HepG2 (cell line): Measurements from ENCODE around the gene HYCC2. TPM values are rescaled to one million over a fixed set of nuclear protein-coding genes. Genes with fewer than 3 reads are reported as not detected.

Source experiments
- ARNT2 ChIP-seq: sonication (generic); formaldehyde crosslinking; IDR thresholded peaks from 2 replicates; pipeline ENCODE4 v1.8.0; 2022; ENCODE audit warnings: mild to moderate bottlenecking, low read depth, missing genetic modification reagents, moderate library complexity
- CENPBD1 ChIP-seq: sonication (generic); formaldehyde crosslinking; IDR thresholded peaks from 2 replicates; pipeline ENCODE4 v1.8.0; 2022; ENCODE audit warnings: missing genetic modification reagents, low read depth, mild to moderate bottlenecking, borderline replicate concordance
- HOXA9 ChIP-seq: sonication (generic); formaldehyde crosslinking; IDR thresholded peaks from 2 replicates; pipeline ENCODE4 v1.8.1; 2022; ENCODE audit warnings: missing genetic modification reagents, mild to moderate bottlenecking, moderate library complexity, borderline replicate concordance
- KDM2A ChIP-seq: sonication (generic); formaldehyde crosslinking; IDR thresholded peaks from 2 replicates; pipeline ENCODE4 v1.4.0; 2020; ENCODE audit warnings: low read depth, missing genetic modification reagents, borderline replicate concordance
- MLX ChIP-seq: IDR thresholded peaks from 2 replicates; pipeline ENCODE4 v1.6.1; 2016
- ZKSCAN5 ChIP-seq: sonication (generic); formaldehyde crosslinking; IDR thresholded peaks from 2 replicates; pipeline ENCODE4 v1.5.1; 2020; ENCODE audit warnings: mild to moderate bottlenecking, missing genetic modification reagents
- ZNF644 ChIP-seq: IDR thresholded peaks from 2 replicates; pipeline ENCODE4 v1.6.1; 2016; ENCODE audit warnings: low read depth
- ZNF841 ChIP-seq: sonication (generic); formaldehyde crosslinking; IDR thresholded peaks from 2 replicates; pipeline ENCODE4 v1.8.1; 2023; ENCODE audit warnings: missing genetic modification reagents, borderline replicate concordance
- polyA plus RNA-seq, 8 experiments: library from polyadenylated mRNA; depleted of rRNA in 3 of 8; stranded (reverse) in 7 of 8; unstranded in 1 of 8; fragments of >200 nt; fragmentation: Illumina TruSeq in 4 of 8; extraction: Trizol in 4 of 8; gene quantifications; 2 replicates each; pipeline versions ENCODE4 v1.2.1 to v1.2.3, GENCODE V29; 2011 to 2016; ENCODE audit warnings: low read depth in 4 of 8, missing spikeins in 1 of 8, mixed read lengths in 1 of 8; ENCODE audit not compliant: insufficient read depth in 1 of 8
- total RNA-seq, 5 experiments: library from RNA; depleted of rRNA; stranded (reverse); fragments of >200 nt; fragmentation: Illumina TruSeq; extraction: Trizol; gene quantifications; 2 replicates each; pipeline ENCODE4 v1.2.3, GENCODE V29; 2016; ENCODE audit warnings: low read depth in 1 of 5
- TF ChIP-seq, protein P1 (sequence below), 2 experiments: fragments of 450-650 bp in 1 of 2; sonication (generic) in 1 of 2; formaldehyde crosslinking in 1 of 2; IDR thresholded peaks; 2 replicates each; pipeline versions ENCODE4 v1.6.1 to v1.8.0; 2016 to 2022; ENCODE audit warnings: antibody characterized with exemption in 1 of 2, mild to moderate bottlenecking in 1 of 2, missing genetic modification reagents in 1 of 2
- TF ChIP-seq, protein P2 (sequence below): IDR thresholded peaks from 2 replicates; pipeline ENCODE4 v1.6.1; 2012; ENCODE audit warnings: low read length, improper control_type of control experiment
- TF ChIP-seq, protein P3 (sequence below): sonication (generic); formaldehyde crosslinking; IDR thresholded peaks from 2 replicates; pipeline ENCODE4 v1.5.0; 2020; ENCODE audit warnings: missing genetic modification reagents

HYCC2 gene
- total and polyA plus RNA-seq, 2 of the 13 experiments (the other 11 are each of a cell fraction or from before 2014, with no cell fraction given): 4.7 to 13.9 TPM

DNA sequence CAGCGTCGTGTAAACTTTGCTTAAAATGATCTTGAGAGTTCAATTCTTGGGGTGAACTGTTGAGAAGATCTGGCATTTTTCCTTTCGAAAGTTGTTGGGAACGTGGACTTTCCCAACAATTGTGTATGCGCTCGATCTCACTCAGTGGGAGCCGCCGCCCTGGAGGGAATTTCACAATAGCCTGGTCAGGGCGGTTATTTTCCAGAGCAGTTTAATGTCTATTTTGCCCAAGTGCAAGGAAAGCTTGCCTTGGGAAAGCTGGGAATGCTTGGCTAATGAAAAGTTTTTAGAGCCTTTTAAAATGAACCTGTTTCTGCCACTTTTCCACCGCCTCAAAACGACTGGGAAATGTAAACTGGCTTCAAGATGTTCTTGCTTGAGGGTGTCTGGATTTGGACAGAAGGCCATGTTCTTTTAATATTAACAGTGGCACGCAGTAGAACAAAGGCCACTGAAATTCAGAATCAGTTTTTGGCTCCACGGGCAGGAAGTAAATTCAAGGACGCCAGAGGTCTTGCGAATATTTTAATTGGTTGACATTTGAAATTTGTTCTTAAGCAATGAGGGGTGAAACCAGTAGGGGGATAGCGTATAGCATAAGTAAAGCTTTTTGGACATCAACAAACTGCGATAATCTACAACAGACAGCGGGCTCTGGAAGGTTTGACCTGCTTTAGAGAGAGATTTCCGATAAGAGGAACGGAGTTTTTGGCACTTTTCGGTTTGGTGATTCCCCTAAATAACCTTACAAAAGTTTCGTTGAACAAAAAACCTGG, 45.7 kb upstream of the HYCC2 start (continued):
- TF ChIP-seq, protein P1, sequence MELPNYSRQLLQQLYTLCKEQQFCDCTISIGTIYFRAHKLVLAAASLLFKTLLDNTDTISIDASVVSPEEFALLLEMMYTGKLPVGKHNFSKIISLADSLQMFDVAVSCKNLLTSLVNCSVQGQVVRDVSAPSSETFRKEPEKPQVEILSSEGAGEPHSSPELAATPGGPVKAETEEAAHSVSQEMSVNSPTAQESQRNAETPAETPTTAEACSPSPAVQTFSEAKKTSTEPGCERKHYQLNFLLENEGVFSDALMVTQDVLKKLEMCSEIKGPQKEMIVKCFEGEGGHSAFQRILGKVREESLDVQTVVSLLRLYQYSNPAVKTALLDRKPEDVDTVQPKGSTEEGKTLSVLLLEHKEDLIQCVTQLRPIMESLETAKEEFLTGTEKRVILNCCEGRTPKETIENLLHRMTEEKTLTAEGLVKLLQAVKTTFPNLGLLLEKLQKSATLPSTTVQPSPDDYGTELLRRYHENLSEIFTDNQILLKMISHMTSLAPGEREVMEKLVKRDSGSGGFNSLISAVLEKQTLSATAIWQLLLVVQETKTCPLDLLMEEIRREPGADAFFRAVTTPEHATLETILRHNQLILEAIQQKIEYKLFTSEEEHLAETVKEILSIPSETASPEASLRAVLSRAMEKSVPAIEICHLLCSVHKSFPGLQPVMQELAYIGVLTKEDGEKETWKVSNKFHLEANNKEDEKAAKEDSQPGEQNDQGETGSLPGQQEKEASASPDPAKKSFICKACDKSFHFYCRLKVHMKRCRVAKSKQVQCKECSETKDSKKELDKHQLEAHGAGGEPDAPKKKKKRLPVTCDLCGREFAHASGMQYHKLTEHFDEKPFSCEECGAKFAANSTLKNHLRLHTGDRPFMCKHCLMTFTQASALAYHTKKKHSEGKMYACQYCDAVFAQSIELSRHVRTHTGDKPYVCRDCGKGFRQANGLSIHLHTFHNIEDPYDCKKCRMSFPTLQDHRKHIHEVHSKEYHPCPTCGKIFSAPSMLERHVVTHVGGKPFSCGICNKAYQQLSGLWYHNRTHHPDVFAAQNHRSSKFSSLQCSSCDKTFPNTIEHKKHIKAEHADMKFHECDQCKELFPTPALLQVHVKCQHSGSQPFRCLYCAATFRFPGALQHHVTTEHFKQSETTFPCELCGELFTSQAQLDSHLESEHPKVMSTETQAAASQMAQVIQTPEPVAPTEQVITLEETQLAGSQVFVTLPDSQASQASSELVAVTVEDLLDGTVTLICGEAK (IDR thresholded peaks at IDR 0.05): no peak
- TF ChIP-seq, protein P1 (CRISPR knock-in tag; IDR thresholded peaks at IDR 0.05): no peak
- TF ChIP-seq, protein P2, sequence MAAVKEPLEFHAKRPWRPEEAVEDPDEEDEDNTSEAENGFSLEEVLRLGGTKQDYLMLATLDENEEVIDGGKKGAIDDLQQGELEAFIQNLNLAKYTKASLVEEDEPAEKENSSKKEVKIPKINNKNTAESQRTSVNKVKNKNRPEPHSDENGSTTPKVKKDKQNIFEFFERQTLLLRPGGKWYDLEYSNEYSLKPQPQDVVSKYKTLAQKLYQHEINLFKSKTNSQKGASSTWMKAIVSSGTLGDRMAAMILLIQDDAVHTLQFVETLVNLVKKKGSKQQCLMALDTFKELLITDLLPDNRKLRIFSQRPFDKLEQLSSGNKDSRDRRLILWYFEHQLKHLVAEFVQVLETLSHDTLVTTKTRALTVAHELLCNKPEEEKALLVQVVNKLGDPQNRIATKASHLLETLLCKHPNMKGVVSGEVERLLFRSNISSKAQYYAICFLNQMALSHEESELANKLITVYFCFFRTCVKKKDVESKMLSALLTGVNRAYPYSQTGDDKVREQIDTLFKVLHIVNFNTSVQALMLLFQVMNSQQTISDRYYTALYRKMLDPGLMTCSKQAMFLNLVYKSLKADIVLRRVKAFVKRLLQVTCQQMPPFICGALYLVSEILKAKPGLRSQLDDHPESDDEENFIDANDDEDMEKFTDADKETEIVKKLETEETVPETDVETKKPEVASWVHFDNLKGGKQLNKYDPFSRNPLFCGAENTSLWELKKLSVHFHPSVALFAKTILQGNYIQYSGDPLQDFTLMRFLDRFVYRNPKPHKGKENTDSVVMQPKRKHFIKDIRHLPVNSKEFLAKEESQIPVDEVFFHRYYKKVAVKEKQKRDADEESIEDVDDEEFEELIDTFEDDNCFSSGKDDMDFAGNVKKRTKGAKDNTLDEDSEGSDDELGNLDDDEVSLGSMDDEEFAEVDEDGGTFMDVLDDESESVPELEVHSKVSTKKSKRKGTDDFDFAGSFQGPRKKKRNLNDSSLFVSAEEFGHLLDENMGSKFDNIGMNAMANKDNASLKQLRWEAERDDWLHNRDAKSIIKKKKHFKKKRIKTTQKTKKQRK: no peak
- TF ChIP-seq KDM2A (CRISPR knock-in tag) (no peak), ZNF644 (CRISPR knock-in tag) (no peak), CENPBD1 (CRISPR knock-in tag) (no peak), MLX (CRISPR knock-in tag) (no peak), ZNF841 (no peak), ZKSCAN5 (no peak), HOXA9 (CRISPR knock-in tag) (no peak), ARNT2 (CRISPR knock-in tag) (no peak)
- TF ChIP-seq, protein P3, sequence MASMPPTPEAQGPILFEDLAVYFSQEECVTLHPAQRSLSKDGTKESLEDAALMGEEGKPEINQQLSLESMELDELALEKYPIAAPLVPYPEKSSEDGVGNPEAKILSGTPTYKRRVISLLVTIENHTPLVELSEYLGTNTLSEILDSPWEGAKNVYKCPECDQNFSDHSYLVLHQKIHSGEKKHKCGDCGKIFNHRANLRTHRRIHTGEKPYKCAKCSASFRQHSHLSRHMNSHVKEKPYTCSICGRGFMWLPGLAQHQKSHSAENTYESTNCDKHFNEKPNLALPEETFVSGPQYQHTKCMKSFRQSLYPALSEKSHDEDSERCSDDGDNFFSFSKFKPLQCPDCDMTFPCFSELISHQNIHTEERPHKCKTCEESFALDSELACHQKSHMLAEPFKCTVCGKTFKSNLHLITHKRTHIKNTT (CRISPR knock-in tag): no peak
